ENCODE data around the gene RNF222. TPM values are rescaled to one million over a fixed set of nuclear protein-coding genes. Genes with fewer than 3 reads are reported as not detected.

Gene RNF222, protein sequence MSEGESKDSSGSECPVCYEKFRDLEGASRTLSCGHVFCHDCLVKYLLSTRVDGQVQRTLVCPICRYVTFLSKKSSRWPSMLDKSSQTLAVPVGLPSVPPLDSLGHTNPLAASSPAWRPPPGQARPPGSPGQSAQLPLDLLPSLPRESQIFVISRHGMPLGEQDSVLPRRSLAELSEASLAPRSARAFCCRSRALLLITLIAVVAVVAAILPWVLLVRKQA
- total RNA-seq (2013; cell fraction: nucleolus; rRNA removed): not detected in 2 replicates
- total RNA-seq (2014; rRNA removed) (not detected in 2 replicates), total RNA-seq (2014; rRNA removed; fragmentation: Illumina TruSeq; extraction: Trizol) (not detected in 2 replicates), total RNA-seq (2021) (not detected in 2 replicates), polyA plus RNA-seq (2011; rRNA removed) (not detected in 2 replicates), polyA plus RNA-seq (2014; fragmentation: Illumina TruSeq; extraction: Trizol) (not detected in 2 replicates), polyA plus RNA-seq (2014; fragmentation: Nextera tagmentation; extraction: Ambion mirVana) (not detected), polyA plus RNA-seq (2014; rRNA removed) (0.06 TPM in 1 of 2 replicates, not detected in the other), polyA plus RNA-seq (2016; fragmentation: Nextera tagmentation; extraction: Ambion mirVana) (not detected), polyA minus RNA-seq (2011; rRNA and poly(A)+ RNA removed) (not detected in 2 replicates), Bru-seq, nascent RNA (not detected), BruChase-seq, experiment 1, labeled RNA remaining after a 6-hour chase (not detected), BruChase-seq, experiment 2, labeled RNA remaining after a 2-hour chase (not detected)
- not detected for polyA plus RNA-seq (2011; ENCODE audit: low read depth)
- not detected in 2 replicates for polyA plus RNA-seq (2011; cell fraction: cytosol; rRNA removed)
- polyA plus RNA-seq (2011; cell fraction: nucleus; rRNA removed): not detected in 2 replicates
- 0.04 TPM in 1 of 2 replicates, not detected in the other for polyA plus RNA-seq (2012)
- polyA minus RNA-seq (2011; cell fraction: cytosol; rRNA and poly(A)+ RNA removed): not detected in 2 replicates
- not detected in 2 replicates for polyA minus RNA-seq (2011; cell fraction: nucleus; rRNA and poly(A)+ RNA removed)
- long read RNA-seq, experiment 1: 0 reads
- long read RNA-seq, experiment 2: 0 reads

- intact Hi-C loops (cut with micrococcal nuclease; ENCODE audit: unreplicated experiment): no loop called here
- H3K27ac ChIP-seq (ENCODE audit: control insufficient read depth, insufficient read depth): no peak within 1 kb of the TSS
- H4K20me1 ChIP-seq (ENCODE audit: control insufficient read depth, insufficient read depth): no peaks in the 10 kb centered on the region
- H2AFZ ChIP-seq (ENCODE audit: control insufficient read depth, low read depth, low read length): no peak within 1 kb of the TSS
- no peaks in the 10 kb centered on the region for H3K9me3 ChIP-seq (replicated peaks; ENCODE audit: control insufficient read depth, insufficient read depth, low read length)
- ChIA-PET SMC1A (ENCODE audit: uncharacterized antibody, unreplicated experiment) (no interaction called here), CTCF (interaction anchor here (0.7 to 1.5 kb wide), 3 partner anchors 12 to 14 kb away, joined by 3 to 4 read pairs (median 3); no protein-coding TSS in a partner anchor), RAD21 (ENCODE audit: unreplicated experiment) (no interaction called here), POLR2A (no interaction called here)
- H3K4me3 ChIP-seq: no peak within 1 kb of the TSS
- no peaks in the 10 kb centered on the region for H3K79me2 ChIP-seq (ENCODE audit: control insufficient read depth, insufficient read depth, low read length)
- peaks cover 0 to 2% of the 10 kb centered on the region in 2 experiments; a peak in 2 of 4 replicates for H3K27me3 ChIP-seq (replicated peaks in 1 of 2; ENCODE audit: control insufficient read depth in 2 of 2, insufficient read depth in 2 of 2, low read length in 1 of 2)
- in situ Hi-C loops (cut with MboI): no loop called here
- DNase-seq (ENCODE audit: low read depth, low spot score) (no peak), FAIRE-seq (no peak), ATAC-seq (no peak)
- no peak within 1 kb of the TSS for H3K4me2 ChIP-seq (ENCODE audit: control insufficient read depth, insufficient read depth)
- no peak within 1 kb of the TSS for H3K9ac ChIP-seq (ENCODE audit: control insufficient read depth, insufficient read depth, low read length)
- TF ChIP-seq IKZF1 (conservative IDR thresholded peaks at IDR 0.05) (no peak), NRF1 (conservative IDR thresholded peaks at IDR 0.05; ENCODE audit: low read depth, low read length) (no peak), LARP7 (IDR thresholded peaks at IDR 0.05) (no peak)
- H3K36me3 ChIP-seq (ENCODE audit: control insufficient read depth in 2 of 2, insufficient read depth in 2 of 2, low read length in 1 of 2): no peaks in the 10 kb centered on the region
- 47% methylated on average over 13 of the region's 13 CpGs for WGBS (ENCODE audit: insufficient coverage, insufficient replicate concordance, low lambda C conversion rate, missing lambda C conversion rate)
- no peaks in the 10 kb centered on the region for H3K4me1 ChIP-seq (ENCODE audit: control insufficient read depth, insufficient read depth, low read length)
- no TSS peak for BruUV-seq (replicated peaks)
These were observed at the start of gene RNF222 for GRCh38 chr17:8397636-8398035. RNF222 (minus strand) TSS chr17:8397827; CDS start chr17:8393461, 4,366 bp downstream.
